DOHH2 (cell line): ENCODE results near the gene SCTR.

Experiments
- H3F3A ChIP-seq: fragments of 200-600 bp; sonication (generic), shearing (Covaris generic); 2 replicates; pipeline ENCODE4 v1.6.0; 2016; ENCODE audit warnings: antibody characterized with exemption, mild to moderate bottlenecking; ENCODE audit not compliant: control insufficient read depth, insufficient read depth
- H3K27ac ChIP-seq: fragments of 200-600 bp; sonication (generic); 2 replicates; pipeline ENCODE4 v1.5.1; 2014; ENCODE audit warnings: low read depth, mild to moderate bottlenecking, low read length, moderate library complexity
- H3K27me3 ChIP-seq: fragments of 200-600 bp; sonication (generic); 2 replicates; pipeline ENCODE4 v1.6.1; 2014; ENCODE audit warnings: mild to moderate bottlenecking, low read length, mixed read lengths; ENCODE audit not compliant: control insufficient read depth
- H3K36me3 ChIP-seq: fragments of 200-600 bp; sonication (generic); 2 replicates; pipeline ENCODE4 v1.6.1; 2014; ENCODE audit warnings: mild to moderate bottlenecking, low read length, moderate library complexity, mixed read lengths; ENCODE audit not compliant: control insufficient read depth
- H3K4me1 ChIP-seq: fragments of 200-600 bp; sonication (generic); 2 replicates; pipeline ENCODE4 v1.6.1; 2014; ENCODE audit warnings: mild to moderate bottlenecking, low read length, mixed read lengths; ENCODE audit not compliant: control insufficient read depth
- H3K4me2 ChIP-seq: fragments of 200-600 bp; sonication (generic); 2 replicates; pipeline ENCODE4 v1.6.0; 2014; ENCODE audit warnings: mild to moderate bottlenecking, low read length, moderate library complexity
- H3K4me3 ChIP-seq: fragments of 200-600 bp; sonication (generic); 2 replicates; pipeline ENCODE4 v1.5.1; 2014; ENCODE audit warnings: mild to moderate bottlenecking, low read length, mixed read lengths
- H3K79me2 ChIP-seq: fragments of 200-600 bp; sonication (generic); 2 replicates; pipeline ENCODE4 v1.6.1; 2014; ENCODE audit warnings: mild to moderate bottlenecking, low read length, mixed read lengths; ENCODE audit not compliant: control insufficient read depth
- H3K9me2 ChIP-seq: fragments of 200-600 bp; sonication (generic); replicated peaks from 2 replicates; pipeline ENCODE4 v1.6.1; 2014; ENCODE audit warnings: mild to moderate bottlenecking, low read length, mixed read lengths; ENCODE audit not compliant: control insufficient read depth
- H3K9me3 ChIP-seq: fragments of 200-600 bp; sonication (generic); 2 replicates; pipeline ENCODE4 v1.6.1; 2014; ENCODE audit warnings: antibody characterized with exemption, low read length, mixed read lengths; ENCODE audit not compliant: control insufficient read depth, insufficient read depth
- H4K20me1 ChIP-seq: fragments of 200-600 bp; sonication (generic); 2 replicates; pipeline ENCODE4 v1.6.0; 2014; ENCODE audit warnings: low read depth, mild to moderate bottlenecking, antibody characterized with exemption, low read length, moderate library complexity; ENCODE audit not compliant: control insufficient read depth, insufficient read depth
- EZH2phosphoT487 ChIP-seq: fragments of 200-600 bp; sonication (generic); IDR thresholded peaks from 2 replicates; pipeline ENCODE4 v1.6.1; 2017; ENCODE audit warnings: borderline replicate concordance, mild to moderate bottlenecking, antibody characterized with exemption, low read length, moderate library complexity, mixed read lengths
- TF ChIP-seq, protein P1 (sequence below): fragments of 200-600 bp; sonication (generic); IDR thresholded peaks from one replicate; pipeline ENCODE4 v1.5.1; 2014; ENCODE audit warnings: antibody characterized with exemption, mild to moderate bottlenecking, low read depth, low read length; ENCODE audit not compliant: poor library complexity, severe bottlenecking

The SCTR gene

DNA sequence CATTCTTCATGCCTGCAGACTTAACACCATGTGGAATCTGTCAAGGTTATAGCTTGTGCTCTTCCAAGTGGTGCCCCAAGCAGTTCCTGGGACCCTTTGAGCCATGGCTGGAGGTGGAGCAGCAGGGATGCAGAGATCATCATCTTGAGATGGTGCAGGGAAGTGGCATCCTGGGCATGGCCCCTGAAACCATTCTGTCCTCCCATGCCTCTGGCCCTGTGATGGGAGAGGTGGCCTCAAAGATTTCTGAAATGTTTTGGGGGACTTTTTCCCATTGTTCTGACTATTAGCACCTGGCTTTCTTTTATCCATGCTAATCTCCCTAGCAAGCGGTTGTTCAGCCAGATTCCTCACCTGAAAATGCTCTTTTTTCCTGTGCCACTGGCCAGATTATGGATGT lies 103.0 kb downstream of the SCTR start:
- Histone ChIP-seq H4K20me1 (no peaks in the 10 kb centered on the region), H3K27ac (no peak overlapping the region), H3K4me2 (no peak overlapping the region), H3K9me2 (no peaks in the 10 kb centered on the region), H3K79me2 (no peaks in the 10 kb centered on the region), H3K36me3 (no peaks in the 10 kb centered on the region), H3K9me3 (peaks cover 8% of the 10 kb centered on the region), H3K27me3 (peaks cover 55% of the 10 kb centered on the region), H3F3A (no peaks in the 10 kb centered on the region), H3K4me1 (no peaks in the 10 kb centered on the region), H3K4me3 (no peak overlapping the region)
- TF ChIP-seq EZH2phosphoT487, result no peak
- TF ChIP-seq, protein P1, sequence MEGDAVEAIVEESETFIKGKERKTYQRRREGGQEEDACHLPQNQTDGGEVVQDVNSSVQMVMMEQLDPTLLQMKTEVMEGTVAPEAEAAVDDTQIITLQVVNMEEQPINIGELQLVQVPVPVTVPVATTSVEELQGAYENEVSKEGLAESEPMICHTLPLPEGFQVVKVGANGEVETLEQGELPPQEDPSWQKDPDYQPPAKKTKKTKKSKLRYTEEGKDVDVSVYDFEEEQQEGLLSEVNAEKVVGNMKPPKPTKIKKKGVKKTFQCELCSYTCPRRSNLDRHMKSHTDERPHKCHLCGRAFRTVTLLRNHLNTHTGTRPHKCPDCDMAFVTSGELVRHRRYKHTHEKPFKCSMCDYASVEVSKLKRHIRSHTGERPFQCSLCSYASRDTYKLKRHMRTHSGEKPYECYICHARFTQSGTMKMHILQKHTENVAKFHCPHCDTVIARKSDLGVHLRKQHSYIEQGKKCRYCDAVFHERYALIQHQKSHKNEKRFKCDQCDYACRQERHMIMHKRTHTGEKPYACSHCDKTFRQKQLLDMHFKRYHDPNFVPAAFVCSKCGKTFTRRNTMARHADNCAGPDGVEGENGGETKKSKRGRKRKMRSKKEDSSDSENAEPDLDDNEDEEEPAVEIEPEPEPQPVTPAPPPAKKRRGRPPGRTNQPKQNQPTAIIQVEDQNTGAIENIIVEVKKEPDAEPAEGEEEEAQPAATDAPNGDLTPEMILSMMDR, result no peak

DNA sequence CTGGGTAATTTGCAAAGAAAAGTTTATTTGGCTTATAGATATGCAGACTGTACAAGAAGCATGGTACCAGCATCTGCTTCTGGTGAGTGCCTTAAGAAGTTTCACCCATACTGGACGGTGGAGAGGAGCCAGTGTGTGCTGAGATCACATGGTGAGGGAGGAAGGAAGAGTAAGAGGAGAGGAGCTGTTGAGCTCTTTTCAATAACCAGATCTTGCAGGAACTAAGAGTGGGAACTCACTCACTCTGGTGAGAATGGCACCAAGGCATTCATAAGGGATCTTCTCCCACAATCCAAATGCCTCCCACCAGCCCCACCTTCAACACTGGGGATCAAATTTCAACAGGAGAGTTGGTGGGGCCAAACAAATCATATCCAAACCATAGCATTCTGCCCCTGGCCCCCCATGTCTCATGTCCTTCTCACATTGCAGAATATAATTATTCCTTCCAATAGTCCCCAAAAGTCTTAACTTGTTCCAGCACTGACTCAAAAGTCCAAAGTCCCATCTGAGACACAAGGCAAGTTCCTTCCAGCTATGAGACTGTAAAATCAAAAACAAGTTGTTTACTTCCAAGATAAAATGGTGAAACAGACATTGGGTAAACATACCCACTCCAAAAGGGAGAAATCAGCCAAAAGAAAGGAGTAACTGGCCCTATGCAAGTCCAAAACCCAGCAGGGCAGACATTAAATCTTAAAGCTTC lies 104.3 kb downstream of the SCTR start:
- Histone ChIP-seq H3K9me3 (peaks cover 8% of the 10 kb centered on the region), H3K79me2 (no peaks in the 10 kb centered on the region), H3K4me2 (no peak overlapping the region), H4K20me1 (no peaks in the 10 kb centered on the region), H3F3A (no peaks in the 10 kb centered on the region; the same call in 1 of the 2 replicates), H3K27ac (no peak overlapping the region), H3K4me1 (peaks cover 12% of the 10 kb centered on the region), H3K36me3 (no peaks in the 10 kb centered on the region), H3K27me3 (peaks cover 45% of the 10 kb centered on the region), H3K4me3 (no peak overlapping the region), H3K9me2 (no peaks in the 10 kb centered on the region)
- TF ChIP-seq, protein P1, result no peak
- TF ChIP-seq EZH2phosphoT487, result no peak

DNA sequence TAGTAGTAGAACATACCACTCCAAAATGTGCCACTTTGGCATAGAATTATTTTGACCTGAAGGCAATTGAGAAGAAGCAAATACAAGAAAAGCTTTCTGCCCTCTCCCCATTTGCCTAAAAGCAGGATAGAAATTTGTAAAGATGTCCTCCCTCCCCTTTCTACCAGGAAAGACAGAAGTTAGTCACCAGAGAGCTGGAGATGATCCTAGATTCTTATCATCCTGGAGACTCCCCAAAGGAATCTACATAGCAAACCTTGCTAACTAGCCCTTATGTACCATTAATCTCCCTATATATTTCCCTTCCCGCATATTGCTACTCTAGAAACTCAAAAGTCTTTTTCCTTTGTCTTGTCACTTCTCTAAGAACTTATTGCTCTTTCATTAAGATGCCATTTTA lies 105.2 kb downstream of the SCTR start:
- Histone ChIP-seq H3K27me3 (peaks cover 36% of the 10 kb centered on the region), H3K4me2 (no peak overlapping the region), H3K4me3 (no peak overlapping the region), H3K9me3 (peaks cover 8% of the 10 kb centered on the region), H3K9me2 (no peaks in the 10 kb centered on the region), H3F3A (no peaks in the 10 kb centered on the region; the same call in 1 of the 2 replicates), H4K20me1 (no peaks in the 10 kb centered on the region), H3K4me1 (peaks cover 21% of the 10 kb centered on the region), H3K36me3 (no peaks in the 10 kb centered on the region), H3K27ac (no peak overlapping the region), H3K79me2 (no peaks in the 10 kb centered on the region)
- TF ChIP-seq, protein P1, result no peak
- TF ChIP-seq EZH2phosphoT487, result no peak
